Mucosa of descending colon (tissue), 3 donors: Measurements from ENCODE around the gene IL2RA. TPM values are rescaled to one million over a fixed set of nuclear protein-coding genes. Genes with fewer than 3 reads are reported as not detected.
"Not testable (repeated sequence)": the region's sequence is repeated elsewhere in the genome, so short reads cannot be mapped to it uniquely, and the experiment has no call there.

Experiments used
- ATAC-seq: fragments of 200-7000 bp; cut with Tn5 transposase; one replicate; pipeline ENCODE4 v1.9.1; 2020; ENCODE audit warnings: mild to moderate bottlenecking, moderate library complexity
- DNase-seq, 3 donors: peaks; one replicate each; pipeline ENCODE4 v3.0.0-alpha.2; 2020
- H3K36me3 ChIP-seq: fragments of 200-600 bp; one replicate; pipeline ENCODE4 v1.8.0; 2021; ENCODE audit warnings: low read depth, mild to moderate bottlenecking
- H3K4me1 ChIP-seq: fragments of 200-600 bp; one replicate; pipeline ENCODE4 v1.8.0; 2021; ENCODE audit warnings: low read depth, mild to moderate bottlenecking
- H3K4me3 ChIP-seq: fragments of 200-600 bp; one replicate; pipeline ENCODE4 v1.8.0; 2021; ENCODE audit warnings: mild to moderate bottlenecking
- H3K9me3 ChIP-seq: fragments of 200-600 bp; one replicate; pipeline ENCODE4 v1.8.0; 2021; ENCODE audit warnings: mild to moderate bottlenecking
- intact Hi-C, 2 donors: fragments of 100-400 bp; cut with DNase I in 1 of 2; cut with micrococcal nuclease in 1 of 2; formaldehyde crosslinking; loops; one replicate each; pipeline versions ENCODE4 v1.11.0 to v1.11.1; 2022; cut with DNase I, micrococcal nuclease
- total RNA-seq, 3 donors: library from RNA; stranded (reverse); fragmentation: NEBNext Ultra II Directional in 2 of 3; extraction: Animal tissue kit (Norgen Biotek cat#: 25700) in 2 of 3; gene quantifications; one replicate each; pipeline versions ENCODE4 v1.2.1 to v1.2.4, GENCODE V29; 2021 to 2023
- TF ChIP-seq, protein P1 (sequence below): fragments of 200-600 bp; IDR thresholded peaks from one replicate; pipeline ENCODE4 v1.8.0; 2022; ENCODE audit warnings: antibody characterized with exemption, mild to moderate bottlenecking
- donor health status: DM: no; HTN: no; CAD: no; lungs with moderate emphysema.
- donor health status: DM: no; HTN: no; CAD: no.
- donor health status: DM: no; HTN: yes; CAD: no.

IL2RA gene
- total RNA-seq, 3 donors from 2014 or later, result 1.2 to 3.7 (median 2.1) TPM

DNA sequence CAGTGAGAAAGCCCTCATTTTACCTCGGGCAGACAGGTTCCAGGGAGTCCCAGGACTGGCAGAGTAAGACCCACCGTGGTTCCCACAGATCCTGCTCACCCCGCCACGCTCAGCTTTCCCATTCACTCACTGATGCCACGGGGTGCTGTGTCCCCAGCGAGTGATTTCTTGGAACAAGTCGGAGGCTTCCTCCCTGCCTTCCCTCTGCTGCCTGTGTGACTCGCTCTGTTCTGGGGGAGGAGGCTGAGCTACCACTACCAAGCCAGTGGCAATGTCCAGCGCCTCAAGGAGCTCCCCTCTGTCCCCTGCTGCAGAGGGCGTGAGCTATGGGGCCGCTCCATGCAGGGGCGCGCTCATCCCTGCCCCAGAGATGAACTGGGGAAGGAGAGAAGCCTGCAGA is 97.4 kb downstream of the IL2RA start:
- DNase-seq, result no peak
- no peaks in the 10 kb centered on the region for H3K36me3 ChIP-seq

DNA sequence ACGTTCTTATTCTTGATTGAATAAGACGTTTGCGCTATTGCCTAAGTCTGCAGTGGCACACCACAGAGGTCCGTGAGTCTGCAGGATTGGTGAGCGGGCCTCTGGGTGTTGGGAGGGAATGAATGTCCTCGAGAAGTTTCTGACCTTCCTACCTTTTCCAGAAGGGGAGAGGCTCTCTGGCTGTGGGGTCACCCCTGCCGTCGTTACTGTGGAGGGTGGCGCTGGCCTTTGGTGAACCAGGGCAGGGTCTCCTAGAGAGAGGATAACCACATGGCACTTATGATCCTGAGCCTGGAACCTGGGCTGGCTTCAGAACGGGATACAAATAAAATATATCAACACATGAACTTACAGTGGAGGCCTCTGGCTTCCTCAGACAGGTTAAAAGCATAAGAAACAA is 98.6 kb downstream of the IL2RA start:
- TF ChIP-seq, protein P1, sequence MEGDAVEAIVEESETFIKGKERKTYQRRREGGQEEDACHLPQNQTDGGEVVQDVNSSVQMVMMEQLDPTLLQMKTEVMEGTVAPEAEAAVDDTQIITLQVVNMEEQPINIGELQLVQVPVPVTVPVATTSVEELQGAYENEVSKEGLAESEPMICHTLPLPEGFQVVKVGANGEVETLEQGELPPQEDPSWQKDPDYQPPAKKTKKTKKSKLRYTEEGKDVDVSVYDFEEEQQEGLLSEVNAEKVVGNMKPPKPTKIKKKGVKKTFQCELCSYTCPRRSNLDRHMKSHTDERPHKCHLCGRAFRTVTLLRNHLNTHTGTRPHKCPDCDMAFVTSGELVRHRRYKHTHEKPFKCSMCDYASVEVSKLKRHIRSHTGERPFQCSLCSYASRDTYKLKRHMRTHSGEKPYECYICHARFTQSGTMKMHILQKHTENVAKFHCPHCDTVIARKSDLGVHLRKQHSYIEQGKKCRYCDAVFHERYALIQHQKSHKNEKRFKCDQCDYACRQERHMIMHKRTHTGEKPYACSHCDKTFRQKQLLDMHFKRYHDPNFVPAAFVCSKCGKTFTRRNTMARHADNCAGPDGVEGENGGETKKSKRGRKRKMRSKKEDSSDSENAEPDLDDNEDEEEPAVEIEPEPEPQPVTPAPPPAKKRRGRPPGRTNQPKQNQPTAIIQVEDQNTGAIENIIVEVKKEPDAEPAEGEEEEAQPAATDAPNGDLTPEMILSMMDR, result no peak
- Histone ChIP-seq H3K9me3 (no peaks in the 10 kb centered on the region), H3K36me3 (no peaks in the 10 kb centered on the region), H3K4me3 (no peak overlapping the region), H3K4me1 (peaks cover 10% of the 10 kb centered on the region)
- intact Hi-C loops, result no loop called here
- ATAC-seq, result no peak
- DNase-seq, result no peak

More for the DNA sequence above, 97.4 kb downstream of the IL2RA start:
- peaks cover 10% of the 10 kb centered on the region for H3K4me1 ChIP-seq
- TF ChIP-seq, protein P1, result no peak
- no peaks in the 10 kb centered on the region for H3K9me3 ChIP-seq
- no peak overlapping the region for H3K4me3 ChIP-seq
- intact Hi-C loops, result no loop called here
- ATAC-seq, result no peak

DNA sequence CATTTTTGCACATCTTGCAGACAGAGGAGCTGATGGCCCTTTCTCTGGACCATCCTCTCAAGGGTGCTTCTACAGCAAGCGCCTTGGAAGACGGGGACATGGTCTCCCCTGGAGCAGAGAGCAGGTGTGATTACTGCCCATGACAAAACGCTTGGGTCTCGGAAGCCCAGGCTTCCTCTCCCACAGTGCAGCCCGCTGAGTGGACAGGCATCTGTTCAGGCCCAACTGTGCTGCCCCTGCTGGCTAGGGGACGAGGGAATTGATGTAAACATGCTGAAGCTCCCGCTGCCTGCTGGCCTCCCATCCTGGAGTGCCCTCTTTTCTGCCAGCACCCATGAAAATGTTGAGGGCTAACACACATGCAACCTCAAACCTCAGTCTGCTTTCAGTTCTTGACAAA is 99.1 kb downstream of the IL2RA start:
- Histone ChIP-seq H3K4me1 (peaks cover 10% of the 10 kb centered on the region), H3K36me3 (no peaks in the 10 kb centered on the region), H3K4me3 (no peak overlapping the region), H3K9me3 (no peaks in the 10 kb centered on the region)
- TF ChIP-seq, protein P1, result no peak
- no peak for DNase-seq
- intact Hi-C loops, result no loop called here
- no peak for ATAC-seq

DNA sequence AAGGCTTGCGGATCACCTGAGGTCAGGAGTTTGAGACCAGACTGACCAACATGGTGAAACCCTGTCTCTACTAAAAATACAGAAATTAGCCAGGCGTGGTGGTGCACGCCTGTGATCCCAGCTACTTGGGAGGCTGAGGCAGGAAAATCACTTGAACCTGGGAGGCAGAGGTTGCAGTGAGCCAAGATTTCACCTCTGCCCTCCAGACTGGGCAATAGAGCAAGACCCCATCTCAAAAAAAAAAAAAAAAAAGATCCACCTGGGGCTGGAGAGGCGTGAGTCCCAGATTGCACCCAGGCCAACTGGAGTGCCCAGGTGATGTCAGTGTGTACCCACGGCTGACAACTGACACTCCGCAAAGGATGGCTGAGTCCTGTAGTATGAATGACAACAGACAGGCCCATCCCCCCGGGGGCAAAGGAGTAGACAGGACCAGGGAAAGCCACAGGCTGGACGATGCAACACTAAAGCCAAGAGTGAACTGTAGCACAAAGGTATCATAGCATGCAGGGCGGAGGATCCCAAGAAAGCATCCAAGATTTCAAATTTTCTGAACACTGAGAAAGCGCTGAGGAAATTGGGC is 99.7 kb downstream of the IL2RA start:
- ATAC-seq, H3K4me3 ChIP-seq, H3K36me3 ChIP-seq, intact Hi-C loops, DNase-seq, H3K9me3 ChIP-seq: not testable (repeated sequence)
- peaks cover 10% of the 10 kb centered on the region for H3K4me1 ChIP-seq

DNA sequence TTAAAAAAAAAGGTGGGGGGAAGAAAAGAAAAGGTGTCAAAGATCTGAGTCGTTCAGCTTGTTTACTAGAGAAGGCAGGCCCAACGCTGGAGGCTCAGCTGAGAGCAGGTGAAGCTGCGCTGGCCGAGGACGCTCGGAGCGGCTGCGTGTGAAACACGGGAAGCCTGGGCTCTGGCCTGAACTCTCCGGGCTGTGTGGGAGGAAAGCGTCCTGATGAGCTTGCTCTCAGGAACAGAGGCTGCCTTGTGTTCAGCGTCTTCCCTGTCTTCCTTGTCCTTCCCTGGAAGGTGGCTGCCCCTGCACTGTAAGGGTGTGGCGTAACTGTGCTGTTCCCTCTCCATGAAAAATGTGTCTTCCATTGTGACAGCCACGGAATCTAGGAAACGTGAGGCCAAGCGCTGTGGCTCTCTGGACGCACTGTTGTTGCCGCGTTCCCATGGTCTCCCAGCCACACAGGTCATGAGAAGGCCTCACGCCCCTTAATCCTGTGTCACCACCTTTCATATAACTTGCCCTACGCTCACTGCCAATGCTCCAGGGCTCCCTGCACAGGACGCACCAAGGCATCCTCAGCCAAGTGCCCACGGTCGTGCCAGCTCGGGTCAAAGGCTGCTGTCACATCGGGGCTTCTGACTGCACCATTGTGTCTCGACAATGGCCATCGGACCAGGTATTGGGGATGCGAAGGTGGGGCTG is 100.6 kb downstream of the IL2RA start:
- no peak for DNase-seq
- TF ChIP-seq, protein P1, result no peak
- Histone ChIP-seq H3K9me3 (no peaks in the 10 kb centered on the region), H3K4me1 (peaks cover 10% of the 10 kb centered on the region), H3K4me3 (no peak overlapping the region), H3K36me3 (no peaks in the 10 kb centered on the region)
- ATAC-seq, result no peak
- intact Hi-C loops, result no loop called here

DNA sequence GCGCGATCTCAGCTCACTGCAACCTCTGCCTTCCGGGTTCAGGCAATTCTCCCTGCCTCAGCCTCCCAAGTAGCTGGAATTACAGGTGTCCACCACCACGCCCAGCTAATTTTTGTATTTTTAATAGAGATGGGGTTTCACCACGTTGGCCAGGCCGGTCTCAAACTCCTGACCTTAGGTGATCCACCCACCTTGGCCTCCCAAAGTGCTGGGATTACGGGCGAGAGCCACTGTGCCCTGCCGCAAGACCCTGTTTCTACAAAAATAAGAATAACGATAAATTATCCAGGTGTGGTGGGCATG is 101.2 kb downstream of the IL2RA start:
- DNase-seq, result not testable (repeated sequence)

More for the DNA sequence above, 101.2 kb downstream of the IL2RA start:
- H3K4me3 ChIP-seq, H3K36me3 ChIP-seq, ATAC-seq, intact Hi-C loops, H3K9me3 ChIP-seq: not testable (repeated sequence)
- H3K4me1 ChIP-seq, result peaks cover 10% of the 10 kb centered on the region

Other genes with a start within 250 kb of the IL2RA start
- 100 to 1,000 TPM; 185 to 239 (median 211) TPM for gene GDI2, start 248.9 kb downstream of the IL2RA start, total RNA-seq
- gene ANKRD16, start 172.5 kb downstream of the IL2RA start, total RNA-seq, result 1 to 10 TPM; 4.7 to 9.8 (median 7.4) TPM
- 100 to 1,000 TPM in 2 of 3 donors, 10 to 100 TPM in 1; 74.1 to 109 (median 100) TPM for gene FBH1, start 172.1 kb downstream of the IL2RA start, total RNA-seq
- gene IL15RA, start 84.8 kb downstream of the IL2RA start, total RNA-seq, result 10 to 100 TPM; 19.4 to 26.6 (median 20.6) TPM
- 100 to 1,000 TPM in 1 of 3 donors, 10 to 100 TPM in 2; 87.4 to 100 (median 90.8) TPM for gene RBM17, start 26.7 kb upstream of the IL2RA start, total RNA-seq
- gene PFKFB3, start 140.6 kb upstream of the IL2RA start, total RNA-seq, result 10 to 100 TPM; 19.3 to 39.0 (median 21.7) TPM